ENCODE data around the gene ADD3. TPM values are rescaled to one million over a fixed set of nuclear protein-coding genes. Genes with fewer than 3 reads are reported as not detected.

The ADD3 gene
- total and polyA plus RNA-seq, 2 donors from 2014 or later: 56.9 to 79.2 TPM

- H3K4me3 ChIP-seq (ENCODE audit: low read length in 3 of 3): no peak overlapping the region
- no peaks in the 10 kb centered on the region for H3K36me3 ChIP-seq (ENCODE audit: control insufficient read depth in 2 of 3, insufficient read depth in 3 of 3, low read length in 3 of 3)
- H3K9me3 ChIP-seq (ENCODE audit: control insufficient read depth in 2 of 3, insufficient read depth in 1 of 3, low read length in 3 of 3): no peaks in the 10 kb centered on the region
- DNase-seq (no peak), FAIRE-seq (no peak)
- H3K27ac ChIP-seq (ENCODE audit: low read depth in 2 of 2, low read length in 2 of 2): no peak overlapping the region
- no peaks in the 10 kb centered on the region for H3K27me3 ChIP-seq (ENCODE audit: control insufficient read depth, insufficient read depth, low read length)
- TF ChIP-seq, protein P1, sequence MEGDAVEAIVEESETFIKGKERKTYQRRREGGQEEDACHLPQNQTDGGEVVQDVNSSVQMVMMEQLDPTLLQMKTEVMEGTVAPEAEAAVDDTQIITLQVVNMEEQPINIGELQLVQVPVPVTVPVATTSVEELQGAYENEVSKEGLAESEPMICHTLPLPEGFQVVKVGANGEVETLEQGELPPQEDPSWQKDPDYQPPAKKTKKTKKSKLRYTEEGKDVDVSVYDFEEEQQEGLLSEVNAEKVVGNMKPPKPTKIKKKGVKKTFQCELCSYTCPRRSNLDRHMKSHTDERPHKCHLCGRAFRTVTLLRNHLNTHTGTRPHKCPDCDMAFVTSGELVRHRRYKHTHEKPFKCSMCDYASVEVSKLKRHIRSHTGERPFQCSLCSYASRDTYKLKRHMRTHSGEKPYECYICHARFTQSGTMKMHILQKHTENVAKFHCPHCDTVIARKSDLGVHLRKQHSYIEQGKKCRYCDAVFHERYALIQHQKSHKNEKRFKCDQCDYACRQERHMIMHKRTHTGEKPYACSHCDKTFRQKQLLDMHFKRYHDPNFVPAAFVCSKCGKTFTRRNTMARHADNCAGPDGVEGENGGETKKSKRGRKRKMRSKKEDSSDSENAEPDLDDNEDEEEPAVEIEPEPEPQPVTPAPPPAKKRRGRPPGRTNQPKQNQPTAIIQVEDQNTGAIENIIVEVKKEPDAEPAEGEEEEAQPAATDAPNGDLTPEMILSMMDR (IDR thresholded peaks at IDR 0.05; ENCODE audit: borderline replicate concordance, extremely low read depth, insufficient read depth): no peak
- H3K4me1 ChIP-seq (ENCODE audit: control insufficient read depth in 2 of 3, insufficient read depth in 2 of 3, low read depth in 1 of 3, low read length in 3 of 3): peaks cover 0 to 6% (median 0%) of the 10 kb centered on the region in 3 donors
- no peak overlapping the region for H3K9ac ChIP-seq (ENCODE audit: low read length in 3 of 3)
- intact Hi-C loops (cut with DNase I): no loop called here
Observed at GRCh38 chr10:110153396-110153795, 145.6 kb downstream of the ADD3 start.

- H3K4me1 ChIP-seq (ENCODE audit: control insufficient read depth in 2 of 3, insufficient read depth in 2 of 3, low read depth in 1 of 3, low read length in 3 of 3): peaks cover 0 to 6% (median 0%) of the 10 kb centered on the region in 3 donors
- no peaks in the 10 kb centered on the region for H3K36me3 ChIP-seq (ENCODE audit: control insufficient read depth in 2 of 3, insufficient read depth in 3 of 3, low read length in 3 of 3)
- no peak overlapping the region for H3K27ac ChIP-seq (ENCODE audit: low read depth in 2 of 2, low read length in 2 of 2)
- H3K27me3 ChIP-seq (ENCODE audit: control insufficient read depth, insufficient read depth, low read length): no peaks in the 10 kb centered on the region
- H3K9ac ChIP-seq (ENCODE audit: low read length in 3 of 3): no peak overlapping the region
- no peak overlapping the region for H3K4me3 ChIP-seq (ENCODE audit: low read length in 3 of 3)
- TF ChIP-seq, protein P1 (IDR thresholded peaks at IDR 0.05; ENCODE audit: borderline replicate concordance, extremely low read depth, insufficient read depth): no peak
- DNase-seq (no peak), FAIRE-seq (no peak)
- H3K9me3 ChIP-seq (ENCODE audit: control insufficient read depth in 2 of 3, insufficient read depth in 1 of 3, low read length in 3 of 3): no peaks in the 10 kb centered on the region
- intact Hi-C loops (cut with DNase I): no loop called here
Observed at GRCh38 chr10:110156046-110156445, 148.3 kb downstream of the ADD3 start.

- intact Hi-C loops (cut with DNase I): no loop called here
- no peaks in the 10 kb centered on the region for H3K27me3 ChIP-seq (ENCODE audit: control insufficient read depth, insufficient read depth, low read length)
- no peaks in the 10 kb centered on the region for H3K36me3 ChIP-seq (ENCODE audit: control insufficient read depth in 2 of 3, insufficient read depth in 3 of 3, low read length in 3 of 3)
- TF ChIP-seq, protein P1 (IDR thresholded peaks at IDR 0.05; ENCODE audit: borderline replicate concordance, extremely low read depth, insufficient read depth): no peak
- no peak overlapping the region for H3K27ac ChIP-seq (ENCODE audit: low read depth in 2 of 2, low read length in 2 of 2)
- no peaks in the 10 kb centered on the region for H3K9me3 ChIP-seq (ENCODE audit: control insufficient read depth in 2 of 3, insufficient read depth in 1 of 3, low read length in 3 of 3)
- peak in 1 of 5 donors; percentile 17 for DNase-seq
- H3K4me1 ChIP-seq (ENCODE audit: control insufficient read depth in 2 of 3, insufficient read depth in 2 of 3, low read depth in 1 of 3, low read length in 3 of 3): no peaks in the 10 kb centered on the region
- no peak overlapping the region for H3K9ac ChIP-seq (ENCODE audit: low read length in 3 of 3)
- FAIRE-seq: no peak
- no peak overlapping the region for H3K4me3 ChIP-seq (ENCODE audit: low read length in 3 of 3)
Observed at GRCh38 chr10:110158051-110159005, 150.5 kb downstream of the ADD3 start.
